Measurements from ENCODE around the gene DEPDC4. TPM values are rescaled to one million over a fixed set of nuclear protein-coding genes. Genes with fewer than 3 reads are reported as not detected.
A peak's percentile ranks its signal among the peaks of the same experiment; 100 is the strongest.

DEPDC4 gene
- total RNA-seq, 1 experiment from 2014 or later: 1.4 TPM

DNA sequence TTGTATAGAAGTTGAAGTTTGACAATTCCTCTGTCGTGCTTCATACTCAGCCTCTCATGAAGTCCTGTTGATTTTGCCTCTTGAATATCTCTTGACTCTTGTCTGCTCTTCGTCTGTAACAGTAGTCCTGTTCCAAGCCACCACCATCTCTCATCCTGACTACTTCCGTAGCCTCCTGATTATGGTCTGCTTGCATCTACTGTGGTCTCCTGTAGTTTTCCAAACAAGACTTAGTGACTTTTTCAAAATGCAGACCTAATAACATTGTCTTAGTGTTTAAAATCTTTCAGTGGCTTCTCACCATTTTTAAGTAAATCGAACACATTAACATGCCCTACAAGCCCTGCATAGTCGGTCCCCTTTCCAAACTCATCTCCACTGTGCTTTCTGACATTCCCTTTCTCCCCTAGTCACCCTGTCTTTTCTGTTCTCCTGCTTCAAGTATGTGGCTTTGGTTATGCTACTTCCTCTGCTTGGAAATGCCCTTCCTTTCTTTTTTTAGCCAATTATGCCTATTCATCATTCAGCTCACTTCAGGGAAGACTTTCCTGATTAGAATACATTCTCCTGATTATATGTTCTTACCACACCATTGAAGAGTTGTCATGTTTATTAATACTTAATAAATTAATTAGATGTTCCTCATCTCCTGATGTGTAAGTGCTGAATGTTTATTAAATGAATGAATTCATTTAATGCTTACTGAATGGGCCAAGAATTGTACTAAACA is 2.1 kb upstream of the DEPDC4 start:
- TF ChIP-seq, protein P1, sequence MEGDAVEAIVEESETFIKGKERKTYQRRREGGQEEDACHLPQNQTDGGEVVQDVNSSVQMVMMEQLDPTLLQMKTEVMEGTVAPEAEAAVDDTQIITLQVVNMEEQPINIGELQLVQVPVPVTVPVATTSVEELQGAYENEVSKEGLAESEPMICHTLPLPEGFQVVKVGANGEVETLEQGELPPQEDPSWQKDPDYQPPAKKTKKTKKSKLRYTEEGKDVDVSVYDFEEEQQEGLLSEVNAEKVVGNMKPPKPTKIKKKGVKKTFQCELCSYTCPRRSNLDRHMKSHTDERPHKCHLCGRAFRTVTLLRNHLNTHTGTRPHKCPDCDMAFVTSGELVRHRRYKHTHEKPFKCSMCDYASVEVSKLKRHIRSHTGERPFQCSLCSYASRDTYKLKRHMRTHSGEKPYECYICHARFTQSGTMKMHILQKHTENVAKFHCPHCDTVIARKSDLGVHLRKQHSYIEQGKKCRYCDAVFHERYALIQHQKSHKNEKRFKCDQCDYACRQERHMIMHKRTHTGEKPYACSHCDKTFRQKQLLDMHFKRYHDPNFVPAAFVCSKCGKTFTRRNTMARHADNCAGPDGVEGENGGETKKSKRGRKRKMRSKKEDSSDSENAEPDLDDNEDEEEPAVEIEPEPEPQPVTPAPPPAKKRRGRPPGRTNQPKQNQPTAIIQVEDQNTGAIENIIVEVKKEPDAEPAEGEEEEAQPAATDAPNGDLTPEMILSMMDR (IDR thresholded peaks at IDR 0.05; ENCODE audit: unreplicated experiment): no peak
- intact Hi-C loops (cut with micrococcal nuclease): no loop called here
- POLR2A ChIA-PET: interaction anchor here (0.6 to 3.3 kb wide), 7 partner anchors 9 to 284 kb away, joined by 3 to 21 read pairs (median 10); partner anchors contain the start of genes ACTR6 and ANKS1B
- no peaks in the 10 kb centered on the region for H3K27me3 Mint-ChIP-seq (ENCODE audit: insufficient read depth, unreplicated experiment)
- no peaks in the 10 kb centered on the region for H3K36me3 Mint-ChIP-seq (ENCODE audit: insufficient read depth, unreplicated experiment)
- DNase-seq (ENCODE audit: unreplicated experiment): peak; percentile 8
- H3K4me3 Mint-ChIP-seq (ENCODE audit: unreplicated experiment): peak overlapping the region; percentile 99
- peaks cover 22% of the 10 kb centered on the region for H3K4me1 Mint-ChIP-seq (ENCODE audit: insufficient read depth, unreplicated experiment)
- H3K9me3 Mint-ChIP-seq (ENCODE audit: unreplicated experiment): no peaks in the 10 kb centered on the region
- H3K27ac Mint-ChIP-seq (ENCODE audit: low read depth, unreplicated experiment): peak overlapping the region; percentile 99
- CTCF ChIA-PET: interaction anchor here (0.6 to 1.0 kb wide), 3 partner anchors 10 to 140 kb away, joined by 3 read pairs; no protein-coding TSS in a partner anchor
- no TSS peak for BruUV-seq (replicated peaks)

DNA sequence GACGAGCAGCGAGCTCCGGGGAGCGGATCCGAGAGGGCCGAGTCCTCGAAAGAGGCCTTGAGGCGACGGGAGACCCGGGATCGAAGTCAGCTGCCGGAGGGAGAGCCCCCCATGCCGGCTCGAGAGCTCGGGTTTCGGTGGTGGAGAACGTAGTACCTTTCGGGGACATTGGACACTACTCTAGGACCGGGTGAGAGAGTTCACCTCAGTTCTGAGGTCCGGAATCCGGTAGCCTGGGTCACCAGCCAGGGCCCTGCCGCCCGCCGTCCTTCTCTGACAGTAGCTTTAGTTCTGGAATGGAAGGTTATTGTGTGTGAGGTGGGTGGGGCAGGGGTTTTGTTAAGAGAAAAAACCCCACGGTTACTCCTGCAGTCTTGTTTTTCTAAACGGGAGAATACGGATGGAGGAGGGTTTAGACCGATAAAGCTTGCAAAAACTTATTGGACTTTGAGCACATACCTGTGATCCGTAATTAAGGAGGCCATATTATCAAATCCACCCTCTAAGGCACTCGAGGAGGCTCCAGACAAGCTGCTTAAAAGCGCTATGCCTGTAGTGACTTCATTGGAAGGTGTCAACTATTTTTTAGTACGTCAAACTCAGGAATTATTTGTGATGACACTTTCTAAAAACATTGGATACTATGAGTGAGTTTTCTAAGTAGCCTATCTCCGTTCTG is 863 bp upstream of the DEPDC4 start:
- TF ChIP-seq, protein P1 (IDR thresholded peaks at IDR 0.05; ENCODE audit: unreplicated experiment): no peak
- DNase-seq (ENCODE audit: unreplicated experiment): peak; percentile 40
- no TSS peak for BruUV-seq (replicated peaks)
- POLR2A ChIA-PET: interaction anchor here (0.9 to 3.6 kb wide), 15 partner anchors 11 to 1674 kb away, joined by 3 to 21 read pairs (median 5); partner anchors contain the start of genes ACTR6 and SLC25A3
- CTCF ChIA-PET: interaction anchor here (0.5 to 1.7 kb wide), 3 partner anchors 33 to 356 kb away, joined by 3 to 7 read pairs (median 3); no protein-coding TSS in a partner anchor
- no peaks in the 10 kb centered on the region for H3K27me3 Mint-ChIP-seq (ENCODE audit: insufficient read depth, unreplicated experiment)
- no peaks in the 10 kb centered on the region for H3K36me3 Mint-ChIP-seq (ENCODE audit: insufficient read depth, unreplicated experiment)
- H3K4me3 Mint-ChIP-seq (ENCODE audit: unreplicated experiment): peak overlapping the region; percentile 99
- H3K9me3 Mint-ChIP-seq (ENCODE audit: unreplicated experiment): no peaks in the 10 kb centered on the region
- H3K27ac Mint-ChIP-seq (ENCODE audit: low read depth, unreplicated experiment): peak overlapping the region; percentile 99
- H3K4me1 Mint-ChIP-seq (ENCODE audit: insufficient read depth, unreplicated experiment): peaks cover 13% of the 10 kb centered on the region
- intact Hi-C loops (cut with micrococcal nuclease): loop anchor here (1.0 kb wide), 1 partner anchor 309 kb away; no protein-coding TSS in a partner anchor

DNA sequence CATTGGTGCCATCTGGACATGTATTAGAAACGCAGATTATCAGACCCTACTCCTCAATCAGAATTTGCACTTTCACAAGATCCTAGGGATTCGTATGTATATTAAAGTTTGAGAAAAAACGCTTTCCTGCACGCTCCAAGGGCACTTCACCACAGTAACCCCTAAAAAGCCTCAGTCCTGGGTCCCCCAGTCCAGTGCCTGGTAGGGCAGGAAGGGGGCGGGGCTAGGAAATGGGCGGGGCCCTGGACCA is 369 bp downstream of the DEPDC4 start:
- Mint-ChIP-seq H3K27ac (ENCODE audit: low read depth, unreplicated experiment) (peak overlapping the region; percentile 99), H3K27me3 (ENCODE audit: insufficient read depth, unreplicated experiment) (no peaks in the 10 kb centered on the region), H3K36me3 (ENCODE audit: insufficient read depth, unreplicated experiment) (no peaks in the 10 kb centered on the region), H3K4me1 (ENCODE audit: insufficient read depth, unreplicated experiment) (peaks cover 13% of the 10 kb centered on the region), H3K4me3 (ENCODE audit: unreplicated experiment) (peak overlapping the region; percentile 99), H3K9me3 (ENCODE audit: unreplicated experiment) (no peaks in the 10 kb centered on the region)
- TF ChIP-seq, protein P1 (IDR thresholded peaks at IDR 0.05; ENCODE audit: unreplicated experiment): no peak
- ChIA-PET POLR2A (interaction anchor here (0.6 to 3.6 kb wide), 10 partner anchors 11 to 308 kb away, joined by 3 to 21 read pairs (median 8); partner anchors contain the start of gene ACTR6), CTCF (interaction anchor here (0.5 to 1.7 kb wide), 4 partner anchors 16 to 289 kb away, joined by 3 to 7 read pairs (median 4); no protein-coding TSS in a partner anchor)
- intact Hi-C loops (cut with micrococcal nuclease): no loop called here
- no TSS peak for BruUV-seq (replicated peaks)
- DNase-seq (ENCODE audit: unreplicated experiment): no peak

All from MCF 10A (cell line).